Gastroesophageal sphincter (tissue), 4 donors: Measurements from ENCODE around the gene TFRC. TPM values are rescaled to one million over a fixed set of nuclear protein-coding genes. Genes with fewer than 3 reads are reported as not detected.

ENCODE experiments used
- ATAC-seq: fragments of 150-250 bp; one replicate; pipeline ENCODE4 v1.9.1; 2016; ENCODE audit warnings: mild to moderate bottlenecking, moderate library complexity
- H3K27ac ChIP-seq, 4 donors: fragments of 200-600 bp; sonication (generic) in 3 of 4; 1 replicate in 3 of 4; 2 replicates in 1 of 4; pipeline ENCODE4 v1.5.1; 2016 to 2019
- H3K27me3 ChIP-seq: fragments of 200-600 bp; sonication (generic); one replicate; pipeline ENCODE4 v1.5.1; 2019
- H3K36me3 ChIP-seq, 2 donors: fragments of 200-600 bp; sonication (generic); one replicate each; pipeline ENCODE4 v1.5.1; 2019; ENCODE audit warnings: control low read depth in 1 of 2
- H3K4me1 ChIP-seq, 3 donors: fragments of 200-600 bp; sonication (generic); 1 replicate in 2 of 3; 2 replicates in 1 of 3; pipeline ENCODE4 v1.5.1; 2016 to 2019; ENCODE audit warnings: control low read depth in 2 of 3
- H3K4me3 ChIP-seq, 2 donors: fragments of 200-600 bp; sonication (generic); one replicate each; pipeline ENCODE4 v1.5.1; 2019; ENCODE audit warnings: mild to moderate bottlenecking in 1 of 2, moderate library complexity in 1 of 2
- H3K9me3 ChIP-seq, 3 donors: fragments of 200-600 bp; sonication (generic); one replicate each; pipeline ENCODE4 v1.5.1; 2017 to 2019; ENCODE audit warnings: control low read depth in 2 of 3
- CTCF ChIP-seq, 4 experiments: fragments of 200-600 bp in 2 of 4; fragments of 450-650 bp in 2 of 4; sonication (generic) in 1 of 4; IDR thresholded peaks; one replicate each; pipeline ENCODE4 v1.5.1; 2017 to 2019; ENCODE audit warnings: antibody characterized with exemption in 4 of 4, mild to moderate bottlenecking in 2 of 4, moderate library complexity in 2 of 4
- EP300 ChIP-seq: sonication (generic); formaldehyde crosslinking; IDR thresholded peaks from one replicate; pipeline ENCODE4 v1.6.1; 2017; ENCODE audit warnings: antibody characterized with exemption, mild to moderate bottlenecking
- POLR2A ChIP-seq, 2 donors: fragments of 450-650 bp; IDR thresholded peaks; one replicate each; pipeline ENCODE4 v1.6.1; 2017; ENCODE audit warnings: antibody characterized with exemption in 2 of 2, mild to moderate bottlenecking in 2 of 2, moderate library complexity in 1 of 2
- POLR2AphosphoS5 ChIP-seq: sonication (generic); formaldehyde crosslinking; IDR thresholded peaks from one replicate; pipeline ENCODE4 v1.6.1; 2017; ENCODE audit warnings: antibody characterized with exemption
- whole genome bisulfite sequencing, 2 donors: methylation state at CpG; one replicate each; pipeline ENCODE4 v1.1.5; 2018; ENCODE audit warnings: low coverage in 1 of 2; 5-methylcytosine and 5-hydroxymethylcytosine counted together
- total RNA-seq, 4 donors: library from RNA; depleted of rRNA; stranded (reverse); fragments of >200 nt; gene quantifications; one replicate each; pipeline ENCODE4 v1.1.0, GENCODE V29; 2016

Gene TFRC
- total RNA-seq, 4 donors from 2014 or later = 60.1 to 81.1 (median 69.6) TPM

- no peak overlapping the region for H3K27ac ChIP-seq
- H3K9me3 ChIP-seq = peaks cover 0 to 5% (median 0%) of the 10 kb centered on the region in 3 donors
- H3K4me1 ChIP-seq = peaks cover 0 to 14% (median 0%) of the 10 kb centered on the region in 3 donors
- no peaks in the 10 kb centered on the region for H3K27me3 ChIP-seq
- H3K36me3 ChIP-seq = no peaks in the 10 kb centered on the region
- ATAC-seq = no peak
- no peak overlapping the region for H3K4me3 ChIP-seq
- WGBS, 2 donors = 86 to 88% methylated on average over 1 of the region's 1 CpG
- TF ChIP-seq POLR2A (IDR thresholded peaks at IDR 0.05) (no peak), POLR2AphosphoS5 (no peak), EP300 (no peak), CTCF (IDR thresholded peaks at IDR 0.05) (no peak)
Measured at GRCh38 chr3:196016059-196016458, 65.8 kb downstream of the TFRC start.

GRCh38 chr3:196013587-196014487, 68.1 kb downstream of the TFRC start:
- WGBS, 2 donors = 80 to 86% methylated on average over 1 to 4 of the region's 15 CpGs
- TF ChIP-seq EP300 (no peak), POLR2A (IDR thresholded peaks at IDR 0.05) (no peak), CTCF (IDR thresholded peaks at IDR 0.05) (no peak), POLR2AphosphoS5 (no peak)
- no peak for ATAC-seq
- Histone ChIP-seq H3K4me1 (peaks cover 0 to 3% (median 0%) of the 10 kb centered on the region in 3 donors), H3K27me3 (peaks cover 4% of the 10 kb centered on the region), H3K36me3 (no peaks in the 10 kb centered on the region), H3K27ac (no peak overlapping the region), H3K9me3 (peaks cover 0 to 7% (median 0%) of the 10 kb centered on the region in 3 donors), H3K4me3 (no peak overlapping the region)

GRCh38 chr3:196012941-196013476, 68.9 kb downstream of the TFRC start:
- Histone ChIP-seq H3K9me3 (peaks cover 0 to 7% (median 0%) of the 10 kb centered on the region in 3 donors), H3K27ac (no peak overlapping the region), H3K36me3 (no peaks in the 10 kb centered on the region), H3K4me3 (no peak overlapping the region), H3K4me1 (no peaks in the 10 kb centered on the region), H3K27me3 (peaks cover 12% of the 10 kb centered on the region)
- WGBS, 2 donors = 73 to 90% methylated on average over 5 to 9 of the region's 15 CpGs
- ATAC-seq = no peak
- TF ChIP-seq POLR2AphosphoS5 (no peak), POLR2A (IDR thresholded peaks at IDR 0.05) (no peak), EP300 (no peak), CTCF (IDR thresholded peaks at IDR 0.05) (no peak)

- 66 to 78% methylated on average over 4 of the region's 4 CpGs for WGBS, 2 donors
- H3K9me3 ChIP-seq = peaks cover 0 to 7% (median 0%) of the 10 kb centered on the region in 3 donors
- no peaks in the 10 kb centered on the region for H3K4me1 ChIP-seq
- no peak overlapping the region for H3K4me3 ChIP-seq
- H3K27me3 ChIP-seq = peaks cover 15% of the 10 kb centered on the region
- no peak overlapping the region for H3K27ac ChIP-seq
- ATAC-seq = no peak
- TF ChIP-seq EP300 (no peak), POLR2AphosphoS5 (no peak), CTCF (IDR thresholded peaks at IDR 0.05) (no peak), POLR2A (IDR thresholded peaks at IDR 0.05) (no peak)
- no peaks in the 10 kb centered on the region for H3K36me3 ChIP-seq
Measured at GRCh38 chr3:196012481-196012880, 69.4 kb downstream of the TFRC start.
